HepG2 (cell line): ENCODE data around the gene ACSS1. TPM values are rescaled to one million over a fixed set of nuclear protein-coding genes. Genes with fewer than 3 reads are reported as not detected.

ENCODE experiments used
- ATRX ChIP-seq: sonication (generic); formaldehyde crosslinking; IDR thresholded peaks from 2 replicates; pipeline ENCODE4 v1.4.0; 2020; ENCODE audit warnings: missing genetic modification reagents, borderline replicate concordance
- FIP1L1 ChIP-seq: fragments of 200-400 bp; formaldehyde crosslinking; IDR thresholded peaks from 2 replicates; pipeline ENCODE4 v1.6.1; 2018; ENCODE audit warnings: low read depth, mild to moderate bottlenecking, low read length, moderate library complexity, borderline replicate concordance; ENCODE audit not compliant: insufficient read depth
- FOXA3 ChIP-seq: IDR thresholded peaks from 2 replicates; pipeline ENCODE4 v1.6.1; 2016; ENCODE audit warnings: missing genetic modification reagents, missing compliant biosample characterization
- FOXC1 ChIP-seq: sonication (generic); formaldehyde crosslinking; IDR thresholded peaks from 2 replicates; pipeline ENCODE4 v1.8.0; 2022; ENCODE audit warnings: mild to moderate bottlenecking, missing genetic modification reagents, borderline replicate concordance
- IKZF1 ChIP-seq: fragments of 450-650 bp; IDR thresholded peaks from 2 replicates; pipeline ENCODE4 v1.7.1; 2016
- KDM4B ChIP-seq: sonication (generic); formaldehyde crosslinking; IDR thresholded peaks from 2 replicates; pipeline ENCODE4 v1.4.0; 2020; ENCODE audit warnings: missing genetic modification reagents
- MLLT10 ChIP-seq: sonication (generic); formaldehyde crosslinking; IDR thresholded peaks from 2 replicates; pipeline ENCODE4 v1.4.0; 2020; ENCODE audit warnings: missing genetic modification reagents
- NFKB2 ChIP-seq: sonication (generic); formaldehyde crosslinking; IDR thresholded peaks from 2 replicates; pipeline ENCODE4 v1.4.0; 2020; ENCODE audit warnings: missing genetic modification reagents, borderline replicate concordance
- NR2F1 ChIP-seq, 2 experiments: fragments of 450-650 bp in 1 of 2; formaldehyde crosslinking in 1 of 2; IDR thresholded peaks; 2 replicates each; pipeline versions ENCODE4 v1.5.0 to v1.6.1; 2016 to 2020; ENCODE audit warnings: mild to moderate bottlenecking in 1 of 2, missing compliant biosample characterization in 1 of 2, missing genetic modification reagents in 1 of 2, moderate library complexity in 1 of 2
- PATZ1 ChIP-seq: sonication (generic); formaldehyde crosslinking; IDR thresholded peaks from 2 replicates; pipeline ENCODE4 v1.4.0; 2020; ENCODE audit warnings: missing genetic modification reagents
- REXO4 ChIP-seq: sonication (generic); formaldehyde crosslinking; IDR thresholded peaks from 2 replicates; pipeline ENCODE4 v1.8.0; 2022; ENCODE audit warnings: missing genetic modification reagents, mild to moderate bottlenecking, borderline replicate concordance
- TBX2 ChIP-seq: sonication (generic); formaldehyde crosslinking; IDR thresholded peaks from 2 replicates; pipeline ENCODE4 v1.5.0; 2020; ENCODE audit warnings: missing genetic modification reagents, mild to moderate bottlenecking, borderline replicate concordance
- ZFP91 ChIP-seq: sonication (generic); formaldehyde crosslinking; IDR thresholded peaks from 2 replicates; pipeline ENCODE4 v1.9.0; 2022; ENCODE audit warnings: missing genetic modification reagents, mild to moderate bottlenecking, borderline replicate concordance
- ZXDC ChIP-seq: sonication (generic); formaldehyde crosslinking; IDR thresholded peaks from 2 replicates; pipeline ENCODE4 v1.5.0; 2020; ENCODE audit warnings: mild to moderate bottlenecking, missing genetic modification reagents
- polyA plus RNA-seq, 8 experiments: library from polyadenylated mRNA; depleted of rRNA in 3 of 8; stranded (reverse) in 7 of 8; unstranded in 1 of 8; fragments of >200 nt; fragmentation: Illumina TruSeq in 4 of 8; extraction: Trizol in 4 of 8; gene quantifications; 2 replicates each; pipeline versions ENCODE4 v1.2.1 to v1.2.3, GENCODE V29; 2011 to 2016; ENCODE audit warnings: low read depth in 4 of 8, missing spikeins in 1 of 8, mixed read lengths in 1 of 8; ENCODE audit not compliant: insufficient read depth in 1 of 8
- total RNA-seq, 5 experiments: library from RNA; depleted of rRNA; stranded (reverse); fragments of >200 nt; fragmentation: Illumina TruSeq; extraction: Trizol; gene quantifications; 2 replicates each; pipeline ENCODE4 v1.2.3, GENCODE V29; 2016; ENCODE audit warnings: low read depth in 1 of 5
- TF ChIP-seq, protein P1 (sequence below): sonication (generic); formaldehyde crosslinking; IDR thresholded peaks from 2 replicates; pipeline ENCODE4 v1.4.0; 2020; ENCODE audit warnings: mild to moderate bottlenecking, missing genetic modification reagents
- TF ChIP-seq, protein P2 (sequence below): sonication (generic); formaldehyde crosslinking; IDR thresholded peaks from 2 replicates; pipeline ENCODE4 v1.8.1; 2023; ENCODE audit warnings: mild to moderate bottlenecking, missing genetic modification reagents, borderline replicate concordance

ACSS1 gene
- total and polyA plus RNA-seq, 2 of the 13 experiments (the other 11 are each of a cell fraction or from before 2014, with no cell fraction given): 15.2 to 41.6 TPM

DNA sequence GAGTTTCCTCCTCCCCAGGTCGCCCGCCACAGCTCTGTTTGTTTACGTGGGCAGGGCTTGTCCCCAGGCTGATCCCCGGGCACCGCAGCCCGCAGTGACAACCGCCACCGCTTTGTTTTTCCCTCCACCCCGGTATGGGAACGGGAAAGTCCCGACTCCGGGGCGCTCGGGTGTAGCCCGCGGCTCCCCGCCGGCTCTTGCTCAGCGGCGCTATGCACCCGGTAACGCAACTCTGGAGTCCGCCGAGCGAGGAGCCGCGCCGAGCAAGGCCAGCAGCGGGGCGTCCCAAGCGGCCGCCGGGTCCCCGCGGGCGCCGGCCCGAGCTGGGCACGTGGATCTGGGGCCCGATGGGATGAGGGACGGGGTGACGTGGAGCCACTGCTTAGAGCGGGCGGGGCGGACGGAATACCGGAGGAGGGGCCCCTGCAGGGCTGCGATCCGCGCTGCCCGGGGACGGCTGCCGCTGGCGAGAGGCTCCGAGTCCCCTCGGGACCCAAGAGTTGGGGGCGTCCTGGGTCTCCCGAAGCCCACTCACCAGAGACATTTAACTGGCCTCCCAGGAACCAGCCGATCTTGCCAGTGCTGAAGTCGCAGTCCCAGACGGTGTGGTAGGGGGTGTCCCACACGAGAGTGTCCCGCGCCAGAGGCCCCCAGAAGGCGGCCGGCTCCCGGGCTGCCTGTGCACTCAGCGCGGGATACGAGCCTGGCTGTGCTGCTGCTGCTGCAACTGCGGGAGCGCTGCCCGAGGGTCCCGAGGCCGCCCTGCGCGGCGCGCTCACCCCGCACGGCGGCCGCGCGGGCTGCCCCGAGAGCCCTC lies 497 bp downstream of the ACSS1 start (continued):
- TF ChIP-seq PATZ1: peak; percentile 89
- no peak for TF ChIP-seq ATRX
- no peak for TF ChIP-seq KDM4B (CRISPR knock-in tag)
- peak; percentile 71 for TF ChIP-seq TBX2
- no peak for TF ChIP-seq ZXDC (CRISPR knock-in tag)
- peak; percentile 82; the same call in 1 of the 2 replicates for TF ChIP-seq FOXC1 (CRISPR knock-in tag)
- TF ChIP-seq FIP1L1: 0 out of 2 replicates have a peak, but pooled peaks have one; percentile 67
- TF ChIP-seq, protein P1, sequence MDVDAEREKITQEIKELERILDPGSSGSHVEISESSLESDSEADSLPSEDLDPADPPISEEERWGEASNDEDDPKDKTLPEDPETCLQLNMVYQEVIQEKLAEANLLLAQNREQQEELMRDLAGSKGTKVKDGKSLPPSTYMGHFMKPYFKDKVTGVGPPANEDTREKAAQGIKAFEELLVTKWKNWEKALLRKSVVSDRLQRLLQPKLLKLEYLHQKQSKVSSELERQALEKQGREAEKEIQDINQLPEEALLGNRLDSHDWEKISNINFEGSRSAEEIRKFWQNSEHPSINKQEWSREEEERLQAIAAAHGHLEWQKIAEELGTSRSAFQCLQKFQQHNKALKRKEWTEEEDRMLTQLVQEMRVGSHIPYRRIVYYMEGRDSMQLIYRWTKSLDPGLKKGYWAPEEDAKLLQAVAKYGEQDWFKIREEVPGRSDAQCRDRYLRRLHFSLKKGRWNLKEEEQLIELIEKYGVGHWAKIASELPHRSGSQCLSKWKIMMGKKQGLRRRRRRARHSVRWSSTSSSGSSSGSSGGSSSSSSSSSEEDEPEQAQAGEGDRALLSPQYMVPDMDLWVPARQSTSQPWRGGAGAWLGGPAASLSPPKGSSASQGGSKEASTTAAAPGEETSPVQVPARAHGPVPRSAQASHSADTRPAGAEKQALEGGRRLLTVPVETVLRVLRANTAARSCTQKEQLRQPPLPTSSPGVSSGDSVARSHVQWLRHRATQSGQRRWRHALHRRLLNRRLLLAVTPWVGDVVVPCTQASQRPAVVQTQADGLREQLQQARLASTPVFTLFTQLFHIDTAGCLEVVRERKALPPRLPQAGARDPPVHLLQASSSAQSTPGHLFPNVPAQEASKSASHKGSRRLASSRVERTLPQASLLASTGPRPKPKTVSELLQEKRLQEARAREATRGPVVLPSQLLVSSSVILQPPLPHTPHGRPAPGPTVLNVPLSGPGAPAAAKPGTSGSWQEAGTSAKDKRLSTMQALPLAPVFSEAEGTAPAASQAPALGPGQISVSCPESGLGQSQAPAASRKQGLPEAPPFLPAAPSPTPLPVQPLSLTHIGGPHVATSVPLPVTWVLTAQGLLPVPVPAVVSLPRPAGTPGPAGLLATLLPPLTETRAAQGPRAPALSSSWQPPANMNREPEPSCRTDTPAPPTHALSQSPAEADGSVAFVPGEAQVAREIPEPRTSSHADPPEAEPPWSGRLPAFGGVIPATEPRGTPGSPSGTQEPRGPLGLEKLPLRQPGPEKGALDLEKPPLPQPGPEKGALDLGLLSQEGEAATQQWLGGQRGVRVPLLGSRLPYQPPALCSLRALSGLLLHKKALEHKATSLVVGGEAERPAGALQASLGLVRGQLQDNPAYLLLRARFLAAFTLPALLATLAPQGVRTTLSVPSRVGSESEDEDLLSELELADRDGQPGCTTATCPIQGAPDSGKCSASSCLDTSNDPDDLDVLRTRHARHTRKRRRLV (CRISPR knock-in tag): no peak
- TF ChIP-seq, protein P2, sequence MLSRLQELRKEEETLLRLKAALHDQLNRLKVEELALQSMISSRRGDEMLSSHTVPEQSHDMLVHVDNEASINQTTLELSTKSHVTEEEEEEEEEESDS (CRISPR knock-in tag): no peak
- no peak for TF ChIP-seq IKZF1
- TF ChIP-seq NR2F1 (CRISPR knock-in tag; IDR thresholded peaks at IDR 0.05): no peak
- no peak for TF ChIP-seq FOXA3 (CRISPR knock-in tag)
- TF ChIP-seq REXO4 (CRISPR knock-in tag): 0 out of 2 replicates have a peak, but pooled peaks have one; percentile 45
- TF ChIP-seq NFKB2 (CRISPR knock-in tag): 0 out of 2 replicates have a peak, but pooled peaks have one; percentile 61
- peak; percentile 70; the same call in 1 of the 2 replicates for TF ChIP-seq ZFP91 (CRISPR knock-in tag)
- no peak for TF ChIP-seq MLLT10 (CRISPR knock-in tag)
